K562 (cell line): Measurements from ENCODE around the gene CPED1. TPM values are rescaled to one million over a fixed set of nuclear protein-coding genes. Genes with fewer than 3 reads are reported as not detected.

ENCODE experiments used
- CSDE1 ChIP-seq, 2 experiments: fragments of 450-650 bp; IDR thresholded peaks; 2 replicates each; pipeline ENCODE4 v1.6.1; 2016; ENCODE audit warnings: mild to moderate bottlenecking in 1 of 2
- E2F4 ChIP-seq: sonication (generic); formaldehyde crosslinking; IDR thresholded peaks from 2 replicates; pipeline ENCODE4 v1.8.0; 2022; ENCODE audit warnings: mild to moderate bottlenecking, low read depth, missing genetic modification reagents
- GTF2E2 ChIP-seq: fragments of 200-800 bp; sonication (Bioruptor generic); IDR thresholded peaks from 2 replicates; pipeline ENCODE4 v1.6.1; 2016; ENCODE audit warnings: missing genetic modification characterization, missing compliant biosample characterization
- NCOA6 ChIP-seq: fragments of 450-650 bp; IDR thresholded peaks from 2 replicates; pipeline ENCODE4 v1.6.1; 2017; ENCODE audit warnings: mild to moderate bottlenecking
- NKRF ChIP-seq: fragments of 450-650 bp; IDR thresholded peaks from 2 replicates; pipeline ENCODE4 v1.6.1; 2016; ENCODE audit warnings: borderline replicate concordance
- SMARCC2 ChIP-seq: fragments of 450-650 bp; IDR thresholded peaks from 2 replicates; pipeline ENCODE4 v1.6.1; 2017; ENCODE audit warnings: antibody characterized with exemption, moderate library complexity, mild to moderate bottlenecking, low read depth
- TBL1XR1 ChIP-seq, 2 experiments: IDR thresholded peaks; 2 replicates each; pipeline ENCODE4 v1.6.1; 2012; ENCODE audit warnings: improper control_type of control experiment in 2 of 2, low read length in 2 of 2, mild to moderate bottlenecking in 1 of 2
- ZKSCAN3 ChIP-seq: fragments of 250-450 bp; sonication (Bioruptor Pico); IDR thresholded peaks from 2 replicates; pipeline ENCODE4 v1.4.0; 2020
- ZNF354B ChIP-seq: fragments of 250-450 bp; sonication (Bioruptor Pico); IDR thresholded peaks from 2 replicates; pipeline ENCODE4 v1.4.0; 2020
- ZNF407 ChIP-seq: fragments of 450-650 bp; IDR thresholded peaks from 2 replicates; pipeline ENCODE4 v1.6.1; 2016; ENCODE audit warnings: low read depth
- polyA plus RNA-seq, 8 experiments: library from polyadenylated mRNA; depleted of rRNA in 4 of 8; stranded (reverse) in 5 of 8; unstranded in 3 of 8; fragments of >200 nt; fragmentation: Nextera tagmentation in 2 of 8; fragmentation: Illumina TruSeq in 1 of 8; extraction: Ambion mirVana in 2 of 8; extraction: Trizol in 1 of 8; gene quantifications; 2 replicates each; pipeline versions ENCODE4 v1.2.1 to v1.2.3, GENCODE V29; 2011 to 2014; ENCODE audit warnings: inconsistent platforms in 1 of 8, missing spikeins in 1 of 8
- total RNA-seq, 7 experiments: library from RNA; depleted of rRNA in 6 of 7; stranded (reverse); fragments of >200 nt in 6 of 7; fragmentation: Illumina TruSeq in 2 of 7; extraction: Trizol in 2 of 7; gene quantifications; 2 replicates each; pipeline versions ENCODE4 v1.2.1 to v1.2.3, GENCODE V29; 2011 to 2021; ENCODE audit warnings: low replicate concordance in 1 of 7
- TF ChIP-seq, protein P1 (sequence below): fragments of 250-450 bp; sonication (Bioruptor Pico); IDR thresholded peaks from 2 replicates; pipeline ENCODE4 v1.5.0; 2020; ENCODE audit warnings: mild to moderate bottlenecking
- TF ChIP-seq, protein P2 (sequence below): fragments of 250-450 bp; sonication (Bioruptor Pico); IDR thresholded peaks from 2 replicates; pipeline ENCODE4 v1.4.0; 2020

Gene CPED1
- total and polyA plus RNA-seq, 9 of the 15 experiments (the other 6 are each of a cell fraction or from before 2014, with no cell fraction given), result 195 to 393 (median 290) TPM

DNA sequence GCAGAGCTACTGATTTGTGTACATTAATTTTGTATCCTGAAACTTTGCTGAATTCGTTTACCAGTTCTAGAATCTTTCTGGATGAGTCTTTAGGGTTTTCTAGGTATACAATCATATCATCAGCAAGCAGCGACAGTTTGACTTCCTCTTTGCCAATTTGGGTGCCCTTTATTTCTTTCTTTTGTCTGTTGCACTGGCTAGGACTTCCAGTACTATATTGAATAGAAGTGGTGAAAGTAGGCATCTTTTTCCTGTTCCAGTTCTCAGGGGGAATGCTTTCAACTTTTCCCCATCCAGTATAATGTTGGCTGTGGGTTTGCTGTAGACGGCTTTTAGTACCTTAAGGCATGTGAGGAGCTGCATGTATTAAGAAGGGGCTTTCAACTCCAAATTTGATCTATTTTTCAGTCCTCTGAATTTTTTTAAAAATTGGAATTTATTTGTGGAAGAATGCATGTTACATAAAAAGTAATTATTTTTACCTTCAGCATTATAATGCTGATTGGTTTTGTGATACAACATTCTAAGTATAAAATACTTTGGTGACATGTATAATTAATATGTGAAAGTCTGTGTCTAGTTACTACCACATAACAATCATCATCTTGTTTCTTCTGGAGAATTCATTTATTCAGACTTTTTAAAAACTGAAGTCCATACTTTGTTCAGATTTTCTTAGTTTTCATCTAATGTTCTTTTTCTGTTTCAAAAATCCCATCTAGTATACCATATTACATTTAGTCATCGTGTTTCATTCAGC is 49.6 kb downstream of the CPED1 start (continued):
- 0 out of 2 replicates have a peak, but pooled peaks have one; percentile 7 for TF ChIP-seq ZNF407
- TF ChIP-seq, protein P1, sequence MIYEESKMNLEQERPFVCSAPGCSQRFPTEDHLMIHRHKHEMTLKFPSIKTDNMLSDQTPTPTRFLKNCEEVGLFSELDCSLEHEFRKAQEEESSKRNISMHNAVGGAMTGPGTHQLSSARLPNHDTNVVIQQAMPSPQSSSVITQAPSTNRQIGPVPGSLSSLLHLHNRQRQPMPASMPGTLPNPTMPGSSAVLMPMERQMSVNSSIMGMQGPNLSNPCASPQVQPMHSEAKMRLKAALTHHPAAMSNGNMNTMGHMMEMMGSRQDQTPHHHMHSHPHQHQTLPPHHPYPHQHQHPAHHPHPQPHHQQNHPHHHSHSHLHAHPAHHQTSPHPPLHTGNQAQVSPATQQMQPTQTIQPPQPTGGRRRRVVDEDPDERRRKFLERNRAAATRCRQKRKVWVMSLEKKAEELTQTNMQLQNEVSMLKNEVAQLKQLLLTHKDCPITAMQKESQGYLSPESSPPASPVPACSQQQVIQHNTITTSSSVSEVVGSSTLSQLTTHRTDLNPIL (CRISPR knock-in tag), result no peak
- no peak for TF ChIP-seq TBL1XR1 (IDR thresholded peaks at IDR 0.05; ENCODE audit: low read length in 2 of 2)
- no peak for TF ChIP-seq ZKSCAN3 (CRISPR knock-in tag)
- TF ChIP-seq SMARCC2, result no peak
- TF ChIP-seq CSDE1 (IDR thresholded peaks at IDR 0.05), result 0 out of 4 replicates have a peak, but pooled peaks of 1 of the 2 experiments have one; percentile 49
- no peak for TF ChIP-seq E2F4 (CRISPR knock-in tag)
- no peak for TF ChIP-seq ZNF354B (CRISPR knock-in tag)
- TF ChIP-seq NKRF, result no peak
- no peak for TF ChIP-seq NCOA6
- TF ChIP-seq, protein P2, sequence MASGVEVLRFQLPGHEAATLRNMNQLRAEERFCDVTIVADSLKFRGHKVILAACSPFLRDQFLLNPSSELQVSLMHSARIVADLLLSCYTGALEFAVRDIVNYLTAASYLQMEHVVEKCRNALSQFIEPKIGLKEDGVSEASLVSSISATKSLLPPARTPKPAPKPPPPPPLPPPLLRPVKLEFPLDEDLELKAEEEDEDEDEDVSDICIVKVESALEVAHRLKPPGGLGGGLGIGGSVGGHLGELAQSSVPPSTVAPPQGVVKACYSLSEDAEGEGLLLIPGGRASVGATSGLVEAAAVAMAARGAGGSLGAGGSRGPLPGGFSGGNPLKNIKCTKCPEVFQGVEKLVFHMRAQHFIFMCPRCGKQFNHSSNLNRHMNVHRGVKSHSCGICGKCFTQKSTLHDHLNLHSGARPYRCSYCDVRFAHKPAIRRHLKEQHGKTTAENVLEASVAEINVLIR (CRISPR knock-in tag), result no peak
- TF ChIP-seq GTF2E2, result 0 out of 2 replicates have a peak, but pooled peaks have one; percentile 77
